Gastroesophageal sphincter (tissue), 3 donors: ENCODE results near the gene CRTC3.
"Not testable (repeated sequence)": the region's sequence is repeated elsewhere in the genome, so short reads cannot be mapped to it uniquely, and the experiment has no call there.

Experiments
- POLR2A ChIP-seq, 2 donors: fragments of 450-650 bp; IDR thresholded peaks; one replicate each; pipeline ENCODE4 v1.6.1; 2017; ENCODE audit warnings: antibody characterized with exemption in 2 of 2, mild to moderate bottlenecking in 2 of 2, moderate library complexity in 1 of 2
- TF ChIP-seq, protein P1 (sequence below), 4 experiments: fragments of 200-600 bp in 2 of 4; fragments of 450-650 bp in 2 of 4; sonication (generic) in 1 of 4; IDR thresholded peaks; one replicate each; pipeline ENCODE4 v1.5.1; 2017 to 2019; ENCODE audit warnings: antibody characterized with exemption in 4 of 4, mild to moderate bottlenecking in 2 of 4, moderate library complexity in 2 of 4

GRCh38 chr15:90664081-90664461 is 134.3 kb downstream of the CRTC3 start:
- TF ChIP-seq, protein P1, sequence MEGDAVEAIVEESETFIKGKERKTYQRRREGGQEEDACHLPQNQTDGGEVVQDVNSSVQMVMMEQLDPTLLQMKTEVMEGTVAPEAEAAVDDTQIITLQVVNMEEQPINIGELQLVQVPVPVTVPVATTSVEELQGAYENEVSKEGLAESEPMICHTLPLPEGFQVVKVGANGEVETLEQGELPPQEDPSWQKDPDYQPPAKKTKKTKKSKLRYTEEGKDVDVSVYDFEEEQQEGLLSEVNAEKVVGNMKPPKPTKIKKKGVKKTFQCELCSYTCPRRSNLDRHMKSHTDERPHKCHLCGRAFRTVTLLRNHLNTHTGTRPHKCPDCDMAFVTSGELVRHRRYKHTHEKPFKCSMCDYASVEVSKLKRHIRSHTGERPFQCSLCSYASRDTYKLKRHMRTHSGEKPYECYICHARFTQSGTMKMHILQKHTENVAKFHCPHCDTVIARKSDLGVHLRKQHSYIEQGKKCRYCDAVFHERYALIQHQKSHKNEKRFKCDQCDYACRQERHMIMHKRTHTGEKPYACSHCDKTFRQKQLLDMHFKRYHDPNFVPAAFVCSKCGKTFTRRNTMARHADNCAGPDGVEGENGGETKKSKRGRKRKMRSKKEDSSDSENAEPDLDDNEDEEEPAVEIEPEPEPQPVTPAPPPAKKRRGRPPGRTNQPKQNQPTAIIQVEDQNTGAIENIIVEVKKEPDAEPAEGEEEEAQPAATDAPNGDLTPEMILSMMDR (IDR thresholded peaks at IDR 0.05), result not testable (repeated sequence)
- TF ChIP-seq POLR2A (IDR thresholded peaks at IDR 0.05), result not testable (repeated sequence)
